ENCODE measurements around the gene MAN2A2.
"Not testable (repeated sequence)": the region's sequence is repeated elsewhere in the genome, so short reads cannot be mapped to it uniquely, and the experiment has no call there.

The MAN2A2 gene

GRCh38 chr15:90922712-90923322 is 19.7 kb downstream of the MAN2A2 start:
- not testable (repeated sequence) for DNase-seq

GRCh38 chr15:90924375-90924774 is 21.3 kb downstream of the MAN2A2 start:
- no peak for DNase-seq

DNA sequence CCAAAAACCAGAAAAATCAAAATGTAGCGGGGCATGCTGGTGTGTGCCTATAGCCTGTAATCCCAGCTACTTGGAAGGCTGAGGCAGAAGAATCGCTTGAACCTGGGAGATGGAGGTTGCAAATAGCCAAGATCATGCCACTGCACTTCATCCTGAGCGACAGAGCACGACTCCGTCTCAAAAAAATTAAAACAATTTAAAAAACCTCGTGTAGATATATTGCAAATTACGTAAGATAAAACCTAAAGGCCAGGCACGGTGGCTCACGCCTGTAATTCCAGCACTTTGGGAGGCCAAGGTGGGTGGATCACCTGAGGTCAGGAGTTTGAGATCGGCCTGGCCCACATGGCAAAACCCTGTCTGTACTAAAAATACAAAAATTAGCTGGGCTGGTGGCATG is 23.7 kb downstream of the MAN2A2 start:
- not testable (repeated sequence) for DNase-seq

DNA sequence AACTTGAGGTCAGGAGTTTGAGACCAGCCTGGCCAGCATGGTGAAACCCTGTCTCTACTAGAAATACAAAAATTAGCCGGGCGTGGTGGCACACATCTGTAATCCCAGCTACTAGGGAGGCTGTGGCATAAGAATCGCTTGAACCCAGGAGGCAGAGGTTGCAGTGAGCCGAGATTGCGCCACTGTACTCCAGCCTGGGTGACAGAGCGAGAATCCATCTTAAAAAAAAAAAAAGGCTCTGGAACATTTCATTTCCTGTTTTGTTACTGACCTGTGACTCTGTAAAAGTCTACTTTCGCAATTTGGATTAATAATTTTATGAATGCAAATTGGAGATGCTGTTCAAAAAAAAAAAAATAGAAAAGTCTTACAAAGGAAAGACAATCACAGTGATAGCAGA is 25.0 kb downstream of the MAN2A2 start:
- DNase-seq: not testable (repeated sequence)

- DNase-seq: no peak
Measured at GRCh38 chr15:90929246-90930019, 26.3 kb downstream of the MAN2A2 start.

DNA sequence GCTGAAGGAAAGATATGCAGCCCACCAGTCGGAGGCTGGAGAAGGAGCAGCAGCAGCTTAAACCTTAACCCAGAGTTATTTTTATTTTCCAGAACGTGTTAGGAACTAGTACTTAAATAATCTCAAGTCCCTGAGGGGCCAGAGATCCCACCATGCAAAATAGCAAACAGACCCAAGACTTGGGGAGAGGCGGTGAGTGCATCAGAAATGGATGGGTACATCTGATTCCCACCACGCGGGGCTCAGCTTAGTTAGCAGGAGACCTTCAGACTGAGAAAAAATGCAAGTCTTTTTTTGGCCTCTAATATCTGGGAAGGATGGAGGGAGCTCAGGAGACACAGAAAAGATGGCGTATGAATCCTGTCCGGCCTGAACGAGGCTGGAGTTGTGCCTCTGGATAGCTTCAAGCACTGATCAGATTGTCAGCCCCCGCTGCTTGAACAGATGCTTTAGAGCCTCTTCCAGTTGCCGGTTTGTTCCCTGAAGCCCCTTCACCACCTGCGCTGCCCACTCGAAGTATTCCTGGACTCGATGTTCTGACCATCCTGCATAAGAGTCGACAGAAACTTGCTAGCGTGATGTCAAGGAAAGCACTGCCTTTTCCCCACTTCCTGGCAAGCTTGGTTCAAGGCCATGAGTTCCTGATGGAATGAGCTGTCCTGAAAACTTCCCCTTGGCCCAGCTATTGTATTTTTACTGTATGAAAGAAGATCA is 27.9 kb downstream of the MAN2A2 start:
- no peak for DNase-seq

DNA sequence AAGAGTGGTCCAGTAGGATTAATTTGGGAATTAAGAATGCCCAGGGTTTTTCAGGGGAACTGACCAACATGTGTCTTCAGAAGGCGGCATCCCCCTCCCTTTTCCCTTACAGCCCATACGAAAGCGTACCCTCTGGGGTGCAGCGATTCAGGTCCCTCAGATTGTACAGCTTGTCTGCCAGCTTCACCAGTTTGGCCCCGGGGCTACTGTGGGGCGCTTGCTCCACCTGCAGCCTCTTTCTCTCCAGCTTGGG is 28.4 kb downstream of the MAN2A2 start:
- peak; percentile 7 for DNase-seq

GRCh38 chr15:90931828-90932659 is 28.9 kb downstream of the MAN2A2 start, which contains the start of gene HDDC3:
TSS of gene HDDC3 (minus strand) at chr15:90932549. CDS start at chr15:90932540, 9 bp downstream.
- peak; percentile 91 for DNase-seq

GRCh38 chr15:90932660-90932991 is 29.5 kb downstream of the MAN2A2 start:
- DNase-seq: no peak

DNA sequence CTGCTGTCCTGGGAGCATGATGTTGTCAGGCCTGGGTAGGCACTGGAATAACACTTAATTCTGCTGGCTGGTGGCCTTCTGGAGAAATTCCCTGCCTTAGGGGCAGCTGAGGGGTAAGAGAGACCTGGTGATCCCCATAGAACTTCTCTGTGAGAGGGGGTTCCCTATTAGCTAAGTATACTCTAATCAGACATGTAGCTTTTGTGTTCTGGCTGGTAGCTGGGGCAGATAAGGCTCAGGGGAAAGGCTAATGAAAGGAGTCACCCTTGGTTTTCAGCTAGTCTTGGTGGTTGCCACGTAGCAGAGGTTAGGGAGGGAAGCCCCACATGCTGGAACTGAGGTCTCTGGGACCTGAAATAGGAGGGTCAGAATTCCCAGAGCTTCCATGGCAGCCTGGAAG is 30.2 kb downstream of the MAN2A2 start:
- DNase-seq: no peak

GRCh38 chr15:90934256-90934948 is 31.3 kb downstream of the MAN2A2 start:
- peak; percentile 85 for DNase-seq

DNA sequence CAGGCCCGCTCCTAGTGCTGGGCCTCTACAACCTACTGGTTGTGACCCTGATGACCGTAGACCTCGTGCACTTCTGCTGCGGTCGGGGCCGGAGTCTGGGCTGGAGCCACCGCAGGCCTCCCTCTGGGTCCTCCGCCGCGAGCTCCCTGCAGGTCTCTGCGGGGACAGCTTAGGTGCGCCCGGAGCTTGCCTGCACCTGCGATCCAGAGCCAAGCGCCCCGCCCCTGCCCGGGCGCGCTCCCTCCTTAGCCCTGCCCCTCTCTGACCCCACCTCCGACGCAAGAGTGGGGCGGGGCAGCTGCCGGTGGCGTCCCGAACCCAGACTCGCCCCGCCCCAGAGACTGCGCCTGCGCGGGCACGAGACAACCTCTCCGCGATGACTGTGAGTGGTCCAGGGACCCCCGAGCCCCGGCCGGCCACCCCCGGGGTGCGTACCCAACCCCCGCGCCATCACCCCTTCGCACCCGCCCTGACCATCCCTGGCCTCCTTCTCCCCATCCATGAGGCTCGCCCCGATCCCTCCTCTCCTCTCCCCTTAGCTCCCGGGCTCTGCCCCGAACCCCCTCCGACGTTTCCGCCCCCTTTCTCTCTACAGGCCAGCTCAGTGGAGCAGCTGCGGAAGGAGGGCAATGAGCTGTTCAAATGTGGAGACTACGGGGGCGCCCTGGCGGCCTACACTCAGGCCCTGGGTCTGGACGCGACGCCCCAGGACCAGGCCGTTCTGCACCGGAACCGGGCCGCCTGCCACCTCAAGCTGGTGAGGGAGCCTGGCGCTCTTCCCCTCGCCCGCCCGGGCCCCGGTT is 32.0 kb downstream of the MAN2A2 start, which contains the start of gene UNC45A:
UNC45A (plus strand) TSS at position 337 of the 803 bp plus-strand sequence; CDS start at position 377, 40 bp downstream.
- peak; percentile 91 for DNase-seq

DNA sequence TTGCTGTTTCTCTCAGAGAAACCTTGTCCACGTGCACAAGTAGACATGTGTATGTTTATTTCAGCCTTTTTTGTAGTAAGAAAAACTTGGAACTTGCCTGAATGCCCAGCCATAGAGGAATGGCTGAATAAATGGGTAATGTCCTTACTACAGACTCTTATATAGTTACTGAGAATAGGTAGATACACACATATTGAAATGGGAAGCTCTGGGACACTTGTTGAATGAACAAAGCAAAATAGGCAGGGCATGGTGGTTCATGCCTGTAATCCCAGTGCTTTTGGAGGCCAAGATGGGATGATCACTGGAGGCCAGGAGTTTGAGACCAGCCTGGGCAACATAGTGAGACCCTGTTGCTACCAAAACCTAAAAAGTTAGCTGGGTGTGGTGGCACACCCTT is 33.7 kb downstream of the MAN2A2 start:
- no peak for DNase-seq

GRCh38 chr15:90938261-90938660 is 35.2 kb downstream of the MAN2A2 start:
- DNase-seq: no peak

DNA sequence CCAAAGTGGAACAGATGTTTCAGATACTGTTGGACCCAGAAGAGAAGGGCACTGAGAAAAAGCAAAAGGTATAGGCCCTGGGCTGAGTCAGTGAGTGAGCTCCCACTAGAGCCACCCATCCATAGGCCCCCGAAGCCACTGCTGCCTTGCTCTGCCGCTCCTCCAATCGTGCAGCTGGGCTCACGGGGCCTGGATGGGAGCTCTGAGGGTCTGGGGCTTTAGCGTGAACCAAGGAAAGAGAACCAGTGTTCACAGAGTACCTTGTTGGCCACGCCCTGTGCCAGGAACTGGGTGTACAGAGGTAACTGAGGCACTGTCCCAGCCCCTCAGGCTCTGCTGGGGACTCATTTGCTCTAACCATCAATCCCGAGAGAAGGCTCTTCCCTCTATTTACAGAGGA is 36.7 kb downstream of the MAN2A2 start:
- DNase-seq: no peak

GRCh38 chr15:90941038-90941437 is 37.9 kb downstream of the MAN2A2 start:
- no peak for DNase-seq

DNA sequence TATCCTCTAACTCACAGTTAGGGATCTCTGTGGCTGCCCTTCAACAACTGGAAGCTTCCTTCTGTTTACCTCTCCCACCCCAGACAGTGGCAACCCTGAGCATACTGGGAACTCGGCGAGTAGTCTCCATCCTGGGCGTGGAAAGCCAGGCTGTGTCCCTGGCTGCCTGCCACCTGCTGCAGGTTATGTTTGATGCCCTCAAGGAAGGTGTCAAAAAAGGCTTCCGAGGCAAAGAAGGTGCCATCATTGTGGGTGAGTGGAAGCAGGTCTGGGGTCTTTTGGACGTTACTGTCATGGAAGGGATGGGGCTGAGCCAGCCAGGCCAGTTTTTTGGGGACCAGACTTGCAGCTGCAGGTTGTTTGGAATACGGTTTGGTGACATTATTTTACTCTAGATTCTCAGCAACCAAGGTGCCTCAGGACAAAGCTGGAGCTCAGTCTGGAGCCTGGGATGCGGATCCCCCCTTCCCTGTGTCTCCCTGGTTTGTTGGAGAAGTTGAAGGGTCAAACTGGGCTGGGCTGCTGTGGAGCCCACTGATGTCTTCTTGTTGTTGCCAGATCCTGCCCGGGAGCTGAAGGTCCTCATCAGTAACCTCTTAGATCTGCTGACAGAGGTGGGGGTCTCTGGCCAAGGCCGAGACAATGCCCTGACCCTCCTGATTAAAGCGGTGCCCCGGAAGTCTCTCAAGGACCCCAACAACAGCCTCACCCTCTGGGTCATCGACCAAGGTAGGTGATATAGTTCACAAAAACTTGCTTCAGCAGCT is 39.4 kb downstream of the MAN2A2 start:
- no peak for DNase-seq

- DNase-seq: no peak
Measured at GRCh38 chr15:90945091-90945490, 42.0 kb downstream of the MAN2A2 start.

DNA sequence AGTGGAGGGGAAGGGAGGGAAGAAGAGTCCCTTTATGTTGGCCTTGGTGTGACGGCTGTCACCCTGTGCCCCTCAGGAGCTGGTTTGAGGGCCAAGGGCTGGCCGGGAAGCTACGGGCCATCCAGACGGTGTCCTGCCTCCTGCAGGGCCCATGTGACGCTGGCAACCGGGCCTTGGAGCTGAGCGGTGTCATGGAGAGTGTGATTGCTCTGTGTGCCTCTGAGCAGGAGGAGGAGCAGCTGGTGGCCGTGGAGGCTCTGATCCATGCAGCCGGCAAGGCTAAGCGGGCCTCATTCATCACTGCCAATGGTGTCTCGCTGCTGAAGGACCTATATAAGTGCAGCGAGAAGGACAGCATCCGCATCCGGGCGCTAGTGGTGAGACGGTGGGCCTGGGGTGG is 43.4 kb downstream of the MAN2A2 start:
- DNase-seq: no peak

DNA sequence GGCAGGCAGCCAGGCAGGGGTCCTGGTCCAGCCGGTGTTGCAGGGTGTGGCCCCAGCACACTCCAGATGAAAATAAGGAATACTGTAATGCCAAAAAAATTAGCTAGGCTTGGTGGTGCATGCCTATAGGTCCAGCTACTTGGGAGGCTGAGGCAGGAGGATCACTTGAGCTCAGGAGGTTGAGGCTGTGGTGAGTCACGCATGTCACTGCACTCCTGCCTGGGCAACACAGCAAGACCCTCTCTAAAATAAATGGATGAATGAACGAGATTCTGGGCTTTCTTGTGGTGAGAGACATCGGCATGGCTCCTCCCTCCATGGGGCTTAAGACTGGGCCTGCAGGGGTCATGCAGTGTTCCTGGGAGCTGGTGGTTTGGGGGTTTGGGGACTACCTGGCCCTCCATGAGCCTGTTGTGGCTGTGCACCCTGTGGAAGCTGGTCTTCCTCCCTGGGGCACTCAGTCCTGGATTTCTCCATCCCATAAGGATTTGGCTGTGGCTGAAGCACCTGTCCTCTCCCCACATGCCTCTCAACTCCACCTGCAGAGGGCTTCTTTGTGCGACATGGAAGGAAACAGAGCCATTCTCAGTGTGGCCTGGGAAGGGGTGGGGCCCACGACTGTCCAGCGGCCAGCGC is 44.0 kb downstream of the MAN2A2 start:
- no peak for DNase-seq
